VCaP (cell line): ENCODE results near the gene GALNT9.
A peak's percentile ranks its signal among the peaks of the same experiment; 100 is the strongest.

Source experiments
- H3K27ac ChIP-seq: fragments of 450-650 bp; 2 replicates; pipeline ENCODE4 v1.5.1; 2017
- TF ChIP-seq, protein P1 (sequence below): fragments of 450-650 bp; conservative IDR thresholded peaks from 2 replicates; pipeline ENCODE4 v1.5.1; 2017; ENCODE audit warnings: mild to moderate bottlenecking, moderate library complexity

Gene GALNT9

DNA sequence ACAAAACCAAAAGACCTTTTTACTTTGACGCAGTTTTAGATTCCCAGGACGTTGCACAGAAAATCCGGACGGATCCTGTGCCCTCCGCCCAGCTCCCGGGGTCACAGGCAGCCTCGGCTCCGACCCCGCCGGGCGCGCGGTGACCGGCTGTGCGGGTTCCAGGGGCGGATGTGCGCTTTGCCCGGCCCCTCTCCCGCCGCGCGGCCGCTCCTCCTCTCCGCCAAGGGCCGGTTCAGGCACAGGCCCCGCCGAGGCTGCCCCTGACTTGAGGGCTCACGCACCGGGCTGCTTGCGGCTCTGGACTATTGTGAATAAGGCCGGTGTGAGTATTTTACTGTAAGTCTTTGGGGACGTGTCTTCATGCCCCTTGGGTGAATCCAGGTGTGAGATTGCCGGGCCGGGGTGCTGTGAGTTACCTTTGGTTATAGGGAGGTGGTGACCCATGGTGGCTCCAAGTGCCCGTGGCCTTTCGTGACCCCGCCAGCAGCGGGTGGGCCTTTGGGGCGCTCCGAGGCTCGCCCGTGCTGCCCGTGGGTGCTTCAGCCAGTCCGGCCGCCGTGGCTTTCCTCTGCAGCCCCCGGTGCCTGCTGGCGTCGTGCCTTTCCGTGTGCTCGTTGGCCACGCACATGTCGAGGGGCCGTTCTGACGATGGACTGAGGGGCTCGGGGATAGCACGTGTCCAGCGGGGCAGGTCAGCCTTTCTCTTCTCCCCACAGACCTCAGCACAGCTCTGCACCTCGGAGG, 139.2 kb downstream of the GALNT9 start:
- peak overlapping the region; percentile 83 for H3K27ac ChIP-seq
- TF ChIP-seq, protein P1, sequence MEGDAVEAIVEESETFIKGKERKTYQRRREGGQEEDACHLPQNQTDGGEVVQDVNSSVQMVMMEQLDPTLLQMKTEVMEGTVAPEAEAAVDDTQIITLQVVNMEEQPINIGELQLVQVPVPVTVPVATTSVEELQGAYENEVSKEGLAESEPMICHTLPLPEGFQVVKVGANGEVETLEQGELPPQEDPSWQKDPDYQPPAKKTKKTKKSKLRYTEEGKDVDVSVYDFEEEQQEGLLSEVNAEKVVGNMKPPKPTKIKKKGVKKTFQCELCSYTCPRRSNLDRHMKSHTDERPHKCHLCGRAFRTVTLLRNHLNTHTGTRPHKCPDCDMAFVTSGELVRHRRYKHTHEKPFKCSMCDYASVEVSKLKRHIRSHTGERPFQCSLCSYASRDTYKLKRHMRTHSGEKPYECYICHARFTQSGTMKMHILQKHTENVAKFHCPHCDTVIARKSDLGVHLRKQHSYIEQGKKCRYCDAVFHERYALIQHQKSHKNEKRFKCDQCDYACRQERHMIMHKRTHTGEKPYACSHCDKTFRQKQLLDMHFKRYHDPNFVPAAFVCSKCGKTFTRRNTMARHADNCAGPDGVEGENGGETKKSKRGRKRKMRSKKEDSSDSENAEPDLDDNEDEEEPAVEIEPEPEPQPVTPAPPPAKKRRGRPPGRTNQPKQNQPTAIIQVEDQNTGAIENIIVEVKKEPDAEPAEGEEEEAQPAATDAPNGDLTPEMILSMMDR, result no peak

DNA sequence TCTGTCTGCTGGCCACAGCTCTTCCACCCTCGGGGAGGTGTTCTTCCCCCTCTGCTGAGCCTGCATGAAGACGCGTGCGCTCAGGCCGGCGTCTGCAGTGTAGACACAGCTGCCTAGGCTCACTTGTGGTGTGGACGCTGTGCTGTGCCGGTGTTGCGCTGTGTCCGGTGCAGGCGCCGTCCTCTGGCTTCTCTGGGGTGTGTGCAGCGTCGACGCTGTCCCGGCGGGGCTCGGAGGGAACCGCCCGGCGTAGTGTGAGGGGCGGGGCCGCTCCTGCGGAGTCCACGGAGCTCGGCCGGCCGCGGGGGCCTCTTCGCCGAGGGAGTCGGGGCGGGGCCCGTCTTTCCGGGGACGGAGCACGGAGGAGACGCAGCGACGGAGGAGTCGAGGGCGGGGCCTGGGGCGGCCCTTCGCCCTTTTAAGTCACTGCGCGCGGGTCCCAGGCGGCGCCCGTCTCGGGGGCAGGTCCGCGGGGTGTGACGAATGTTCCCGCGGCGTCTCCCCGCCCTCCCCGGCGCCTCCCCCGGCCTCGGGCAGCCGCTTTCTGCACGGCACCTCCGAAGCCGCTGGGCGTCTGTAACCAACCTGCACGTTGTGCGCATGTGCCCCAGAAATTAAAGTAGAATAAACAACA, 139.9 kb downstream of the GALNT9 start:
- TF ChIP-seq, protein P1, result peak; percentile 18; the same call in 1 of the 2 replicates

DNA sequence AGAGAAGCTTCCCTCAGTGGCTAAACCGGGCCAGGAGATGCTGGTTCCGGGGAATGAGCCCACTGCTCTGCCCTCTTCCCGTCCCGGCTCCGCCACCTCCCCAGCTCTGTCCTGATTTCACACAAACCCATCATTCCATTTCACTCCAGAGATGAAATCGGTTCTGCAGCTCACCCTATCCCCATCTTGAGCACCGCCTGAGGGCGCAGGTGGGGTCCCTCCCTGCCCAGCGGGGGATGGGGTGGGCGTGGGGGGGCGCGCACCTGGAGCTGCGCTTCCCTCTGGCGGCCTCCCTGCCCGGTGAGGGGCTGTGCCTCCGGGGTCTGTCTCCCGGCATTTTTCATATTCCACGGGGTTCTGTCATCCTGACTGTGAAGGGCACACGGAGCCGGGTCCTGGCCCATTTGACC, 140.5 kb downstream of the GALNT9 start:
- TF ChIP-seq, protein P1, result no peak
- peak overlapping the region; percentile 83 for H3K27ac ChIP-seq

More for the DNA sequence above, 139.9 kb downstream of the GALNT9 start:
- H3K27ac ChIP-seq, result peak overlapping the region; percentile 83

- TF ChIP-seq, protein P1, result no peak
- no peak overlapping the region for H3K27ac ChIP-seq
These were observed 140.9 kb downstream of the GALNT9 start for GRCh38 chr12:132188451-132188901.

- TF ChIP-seq, protein P1, result no peak
- H3K27ac ChIP-seq, result no peak overlapping the region
These were observed 141.5 kb downstream of the GALNT9 start for GRCh38 chr12:132187646-132188450.

- TF ChIP-seq, protein P1, result peak; percentile 40
- no peak overlapping the region for H3K27ac ChIP-seq
These were observed 142.3 kb downstream of the GALNT9 start for GRCh38 chr12:132186857-132187620.
